Measurements from ENCODE around the gene PDE8A.

- TF ChIP-seq GATA3 (IDR thresholded peaks at IDR 0.05; ENCODE audit: low read depth, low read length), result no peak
- TF ChIP-seq GATA2 (IDR thresholded peaks at IDR 0.05; ENCODE audit: low read depth, low read length), result no peak
Observed at GRCh38 chr15:84949043-84949442, 32.6 kb upstream of the PDE8A start.
